HG02571 (cell line): ENCODE data around the gene LRP1.

Source experiments
- ATAC-seq: cut with Tn5 transposase; IDR thresholded peaks from one replicate; pipeline ENCODE4 v1.9.1; 2021; ENCODE audit warnings: mild to moderate bottlenecking, moderate library complexity; ENCODE audit not compliant: unreplicated experiment

Gene LRP1

GRCh38 chr12:57127726-57128518, at the start of gene LRP1:
Gene LRP1, plus strand, starts transcription at chr12:57128483. Its CDS starts 482 bp downstream, at chr12:57128965.
- ATAC-seq = no peak

DNA sequence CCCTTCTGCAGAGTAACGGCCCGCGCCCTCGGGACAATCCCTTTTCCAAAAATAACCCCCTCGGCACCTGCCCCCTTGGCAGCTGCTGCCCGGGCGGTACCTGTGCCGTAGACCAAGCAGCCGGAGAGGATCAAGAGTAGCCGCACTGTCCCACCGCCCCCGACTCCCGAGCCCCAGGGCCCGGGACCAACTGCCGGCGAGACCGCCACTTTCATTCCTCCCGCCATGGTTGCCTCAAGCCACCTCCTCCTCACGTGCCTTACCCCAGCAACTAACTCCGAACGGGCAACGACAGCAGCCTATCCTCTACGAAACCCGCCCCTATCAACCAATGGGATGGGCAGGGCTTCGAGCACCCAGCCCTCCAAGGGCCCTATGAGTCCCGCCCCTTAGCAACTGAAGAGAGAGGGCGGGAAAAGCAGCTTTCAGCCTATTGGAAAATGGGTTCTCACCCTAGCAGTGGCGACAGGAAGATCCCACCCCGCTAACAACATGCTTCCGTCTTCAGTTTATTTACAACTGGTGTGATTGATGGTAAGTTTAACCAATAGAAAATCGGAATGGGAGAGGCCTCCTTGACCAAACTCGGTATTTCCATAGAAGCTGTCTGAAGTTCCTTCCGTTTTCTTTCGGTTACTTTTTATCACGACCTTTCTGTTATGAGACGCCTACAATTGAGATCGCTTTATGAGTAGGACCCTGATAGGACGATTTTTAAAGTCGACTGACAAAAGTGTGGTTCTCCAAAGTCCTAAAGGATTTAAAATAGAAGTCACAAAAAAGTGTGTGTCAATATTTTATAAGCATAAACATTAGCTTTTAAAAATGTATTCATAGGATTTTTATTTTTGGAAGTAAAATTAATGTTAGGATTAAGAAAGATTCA, 49.5 kb upstream of the LRP1 start, which contains the start of gene NEMP1:
Gene NEMP1, minus strand, starts transcription at position 273 of the 886 bp plus-strand sequence. Its CDS starts 46 bp downstream, at position 227.
- ATAC-seq = peak; percentile 96

- no peak for ATAC-seq
These were observed 48.5 kb upstream of the LRP1 start for GRCh38 chr12:57079821-57080220.

GRCh38 chr12:57080855-57081254, 47.4 kb upstream of the LRP1 start:
- ATAC-seq = no peak

- ATAC-seq = no peak
These were observed 42.2 kb upstream of the LRP1 start for GRCh38 chr12:57085999-57086492.

GRCh38 chr12:57086493-57087009, 41.7 kb upstream of the LRP1 start:
- no peak for ATAC-seq

DNA sequence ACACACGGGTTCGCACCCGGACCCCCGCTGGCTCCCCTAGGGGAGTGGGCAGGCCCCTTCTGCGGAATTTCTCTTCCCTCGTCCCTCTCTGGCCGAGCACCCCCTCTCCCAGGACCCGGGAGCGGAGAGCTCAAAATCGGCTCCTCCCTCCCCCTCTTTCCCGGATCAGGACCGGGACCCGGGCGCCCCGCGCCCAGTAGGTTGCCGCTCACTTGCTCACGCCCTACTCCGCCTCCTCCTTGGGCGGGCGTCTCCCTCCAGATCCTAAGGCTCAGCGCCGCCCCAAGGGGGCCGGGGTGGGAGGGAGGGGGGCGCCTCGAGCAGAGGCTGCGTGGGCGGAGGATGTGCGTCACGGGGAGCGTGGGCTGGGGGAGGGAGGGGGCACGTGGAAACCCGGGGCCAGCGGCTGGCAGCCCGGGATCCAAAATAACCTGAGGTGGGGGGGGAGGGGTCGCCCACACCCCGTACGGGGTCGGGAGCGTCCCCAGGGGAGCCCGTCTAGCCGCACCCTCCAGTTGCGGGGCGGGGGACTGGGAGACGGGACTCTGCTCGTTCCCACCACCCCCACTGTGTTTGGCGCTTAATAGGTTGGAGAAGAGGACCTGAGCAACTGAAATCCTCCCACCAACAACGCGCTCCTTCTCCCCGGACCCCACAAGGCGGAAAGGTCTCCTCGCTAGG, 41.1 kb upstream of the LRP1 start:
- peak; percentile 35 for ATAC-seq

DNA sequence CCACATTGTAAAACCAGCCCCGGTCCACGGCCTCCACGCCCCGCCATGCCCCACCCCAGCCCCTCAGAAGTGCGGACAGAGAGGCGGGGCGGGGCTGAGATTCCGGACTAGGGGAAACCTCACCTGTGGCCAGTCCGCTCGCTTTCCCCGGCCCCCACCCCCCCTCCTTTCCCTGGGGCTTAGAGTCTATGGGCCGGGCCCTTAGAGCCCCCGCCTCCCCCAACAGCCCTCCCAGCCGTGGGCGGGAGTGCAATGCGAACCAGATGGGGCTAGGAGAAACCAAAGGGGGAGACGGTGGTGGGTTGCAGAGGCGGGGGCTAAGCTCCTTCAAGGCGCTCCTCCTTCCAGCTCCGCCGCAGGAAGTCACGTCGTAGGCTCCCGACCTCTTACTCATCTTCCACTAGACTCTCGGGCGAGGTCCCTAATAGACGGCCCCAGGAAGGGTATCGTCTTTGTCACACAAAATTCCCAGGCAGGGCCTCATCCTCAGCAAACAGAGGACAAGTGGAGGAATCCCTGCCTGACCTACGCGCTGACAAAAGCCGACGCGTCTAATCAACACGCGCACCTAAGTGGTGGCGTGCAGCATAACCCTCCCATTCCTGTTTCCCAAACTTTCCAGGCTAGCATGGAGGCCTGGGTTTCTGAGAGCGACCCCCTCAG, 40.5 kb upstream of the LRP1 start:
- peak; percentile 37 for ATAC-seq

DNA sequence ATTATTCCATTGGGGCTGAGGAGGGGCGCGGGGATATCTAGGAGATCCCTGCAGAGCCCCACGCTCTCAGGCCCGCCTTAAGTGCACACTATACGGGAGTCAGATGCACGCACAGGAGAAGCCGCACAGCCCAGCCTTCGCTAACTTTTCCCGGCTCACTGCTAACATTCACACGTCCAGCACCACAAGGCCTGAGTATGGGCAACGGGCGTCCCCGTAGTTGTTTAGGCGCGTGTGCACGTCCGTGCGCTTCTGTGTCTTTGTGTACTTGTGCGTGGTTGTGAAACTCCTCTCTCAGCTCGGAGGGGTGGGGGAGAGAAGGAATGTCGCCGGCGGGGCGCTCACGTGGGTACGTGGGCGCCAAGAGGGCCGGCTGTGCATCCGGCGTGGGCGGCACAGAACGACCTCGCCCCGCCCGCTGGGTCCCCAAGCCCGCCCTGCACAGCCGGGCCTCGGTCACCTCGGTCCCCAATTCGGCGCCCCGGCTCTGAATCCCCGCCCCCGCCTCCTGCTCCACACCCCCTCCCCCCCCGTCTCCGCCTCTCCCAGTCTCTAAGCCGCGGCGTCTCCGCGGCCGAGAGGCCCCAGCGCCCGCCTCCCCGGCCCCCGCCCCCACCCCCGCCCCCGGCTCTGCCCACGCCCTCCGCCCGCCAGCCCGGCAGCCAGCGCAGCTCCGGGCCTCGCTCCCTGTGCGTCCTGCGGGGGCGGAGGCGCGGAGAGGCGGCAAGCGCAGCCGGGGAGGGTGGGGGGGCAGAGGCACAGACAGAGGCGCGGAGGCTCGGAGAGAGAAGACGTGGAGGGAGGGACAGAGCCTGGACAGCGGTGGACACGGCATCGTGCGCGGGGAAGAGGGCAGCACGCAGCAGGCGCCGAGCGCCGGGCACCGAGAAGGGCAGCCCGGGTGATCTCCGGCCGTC, 39.7 kb upstream of the LRP1 start, which contains the start of gene NAB2:
Gene NAB2, plus strand, starts transcription at position 761 of the 917 bp plus-strand sequence. CDS start 158 bp downstream, outside the sequence.
- ATAC-seq = peak; percentile 49

DNA sequence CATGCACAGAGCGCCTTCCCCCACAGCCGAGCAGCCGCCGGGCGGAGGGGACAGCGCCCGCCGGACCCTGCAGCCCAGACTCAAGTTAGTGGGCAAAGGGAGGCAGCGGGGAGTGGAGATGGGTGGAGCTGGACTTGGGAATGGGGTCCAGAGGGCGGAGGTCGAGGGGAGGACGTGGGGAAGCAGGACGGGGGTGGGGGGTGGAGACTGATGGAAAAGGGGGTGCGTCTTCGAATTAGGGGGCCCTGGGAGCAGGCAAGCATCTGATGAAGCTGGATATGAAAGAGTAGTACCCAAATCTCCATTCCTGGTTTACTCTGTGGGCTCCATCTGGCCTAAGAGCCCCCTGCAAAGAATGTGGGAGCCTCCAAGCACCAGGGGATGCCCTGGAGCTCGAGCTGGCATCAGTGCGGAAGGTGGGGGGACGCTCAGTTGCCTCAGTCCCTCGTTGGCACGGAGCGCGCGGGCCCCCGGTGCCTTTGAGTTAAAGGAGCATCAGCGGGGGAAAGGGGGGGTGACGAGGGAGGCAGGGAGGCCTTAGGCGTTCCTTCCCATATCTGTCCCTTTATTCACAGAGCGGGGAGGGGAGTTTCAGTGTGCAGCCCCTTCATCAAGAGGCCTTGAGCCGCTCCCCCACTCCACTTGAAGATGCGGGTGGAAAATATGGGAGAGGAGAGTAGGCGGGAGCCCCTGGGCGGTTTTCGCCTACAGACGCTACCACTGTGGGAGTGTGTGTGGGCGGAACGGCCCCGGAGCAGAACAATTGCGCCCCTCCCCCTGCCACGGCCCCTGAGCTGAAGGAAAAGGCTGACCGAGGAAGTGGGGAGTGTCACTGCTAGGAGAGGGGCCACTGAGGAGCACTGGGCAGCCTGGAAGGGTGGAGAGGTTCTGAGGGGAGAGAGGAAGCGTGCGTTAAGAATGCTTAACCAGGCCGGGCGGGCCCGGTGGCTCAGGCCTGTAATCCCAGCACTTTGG, 38.7 kb upstream of the LRP1 start:
- ATAC-seq = no peak

DNA sequence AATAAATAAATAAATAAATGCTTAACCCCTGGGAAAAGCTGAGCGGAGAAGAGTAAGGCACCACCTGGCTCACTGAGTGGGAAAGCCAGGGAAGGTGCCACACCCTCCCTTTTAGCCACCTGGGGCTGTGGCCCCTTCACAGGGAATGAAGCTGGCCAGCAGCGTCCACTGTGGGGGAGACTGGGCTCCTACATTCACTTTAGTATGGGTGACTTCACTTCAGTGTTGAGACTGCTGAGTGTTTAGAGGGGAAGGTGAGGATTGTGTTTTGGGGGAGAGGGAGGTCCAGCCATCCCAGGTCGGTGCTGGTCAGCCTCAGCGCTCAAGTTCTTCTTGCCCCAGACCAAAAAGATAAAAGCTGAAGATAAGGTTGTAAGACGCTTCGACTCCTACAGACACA, 37.8 kb upstream of the LRP1 start:
- no peak for ATAC-seq

- ATAC-seq = no peak
These were observed 37.2 kb upstream of the LRP1 start for GRCh38 chr12:57090924-57091637.

DNA sequence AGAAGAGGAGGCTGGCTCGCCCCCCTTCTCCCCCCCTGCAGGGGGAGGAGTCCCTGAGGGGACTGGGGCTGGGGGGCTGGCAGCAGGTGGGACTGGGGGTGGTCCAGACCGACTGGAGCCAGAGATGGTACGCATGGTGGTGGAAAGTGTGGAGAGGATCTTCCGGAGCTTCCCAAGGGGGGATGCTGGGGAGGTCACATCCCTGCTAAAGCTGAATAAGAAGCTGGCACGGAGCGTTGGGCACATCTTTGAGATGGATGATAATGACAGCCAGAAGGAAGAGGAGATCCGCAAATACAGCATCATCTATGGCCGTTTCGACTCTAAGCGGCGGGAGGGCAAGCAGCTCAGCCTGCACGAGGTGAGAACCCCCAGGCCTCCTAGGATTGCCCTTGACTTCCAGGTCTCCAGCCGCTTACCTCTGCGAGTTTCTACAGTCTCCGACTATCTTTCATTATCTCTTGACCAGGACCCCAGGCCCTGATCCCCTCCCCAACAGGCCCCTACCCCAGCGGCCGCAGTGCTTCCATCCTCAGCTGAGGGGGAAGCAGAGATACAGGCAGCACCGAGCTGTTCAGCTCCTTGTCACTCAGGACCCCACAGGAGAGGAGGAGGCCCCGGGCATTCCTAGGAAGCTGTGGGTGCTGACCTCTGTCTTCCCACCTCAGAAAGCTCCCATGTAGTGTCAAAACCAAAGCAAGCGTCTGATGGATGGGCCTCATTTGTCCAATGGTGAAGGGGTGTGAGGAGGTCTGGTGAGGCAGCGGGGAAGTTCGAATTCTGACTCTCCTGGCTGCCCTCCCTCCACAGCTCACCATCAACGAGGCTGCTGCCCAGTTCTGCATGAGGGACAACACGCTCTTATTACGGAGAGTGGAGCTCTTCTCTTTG, 36.4 kb upstream of the LRP1 start:
- no peak for ATAC-seq

GRCh38 chr12:57092529-57092862, 35.8 kb upstream of the LRP1 start:
- ATAC-seq = no peak

GRCh38 chr12:57092876-57093414, 35.3 kb upstream of the LRP1 start:
- ATAC-seq = no peak
